ENCODE data around the gene ANXA10.
"Not testable (repeated sequence)": the region's sequence is repeated elsewhere in the genome, so short reads cannot be mapped to it uniquely, and the experiment has no call there.

The ANXA10 gene

DNA sequence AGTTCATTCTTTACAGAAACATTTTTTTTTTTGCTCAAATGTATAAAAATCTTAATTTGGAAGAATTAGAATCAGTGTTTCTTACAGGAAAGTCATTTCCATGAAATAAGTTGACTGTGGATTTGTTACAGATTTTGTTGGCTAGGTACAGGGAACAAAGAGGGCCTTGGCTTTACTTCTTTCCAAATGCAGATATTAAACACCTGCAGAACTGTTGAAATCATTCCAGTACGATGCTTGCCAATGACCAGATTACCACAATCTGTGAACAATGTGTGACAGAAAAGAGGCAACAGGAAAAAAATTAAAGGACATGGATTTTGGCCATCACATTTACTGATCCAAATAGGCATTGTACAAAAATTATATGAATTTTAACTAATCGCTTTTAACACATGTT lies 70.8 kb downstream of the ANXA10 start:
- DNase-seq: no peak

DNA sequence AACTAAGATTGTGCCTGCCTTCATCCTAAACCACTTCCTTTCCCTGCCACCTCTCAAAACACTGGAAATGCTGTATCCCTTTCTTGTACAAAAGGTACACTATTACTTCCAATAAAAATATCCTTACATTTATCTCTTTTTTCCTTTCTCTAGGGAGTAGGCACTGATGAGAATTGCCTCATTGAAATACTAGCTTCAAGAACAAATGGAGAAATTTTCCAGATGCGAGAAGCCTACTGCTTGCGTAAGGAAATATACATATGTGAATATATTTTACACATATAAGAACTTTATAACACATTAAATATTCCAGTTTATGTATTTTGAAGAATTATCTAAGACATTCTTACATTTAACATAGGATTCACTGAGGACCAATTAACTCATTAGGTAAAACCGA lies 71.7 kb downstream of the ANXA10 start:
- DNase-seq: no peak

DNA sequence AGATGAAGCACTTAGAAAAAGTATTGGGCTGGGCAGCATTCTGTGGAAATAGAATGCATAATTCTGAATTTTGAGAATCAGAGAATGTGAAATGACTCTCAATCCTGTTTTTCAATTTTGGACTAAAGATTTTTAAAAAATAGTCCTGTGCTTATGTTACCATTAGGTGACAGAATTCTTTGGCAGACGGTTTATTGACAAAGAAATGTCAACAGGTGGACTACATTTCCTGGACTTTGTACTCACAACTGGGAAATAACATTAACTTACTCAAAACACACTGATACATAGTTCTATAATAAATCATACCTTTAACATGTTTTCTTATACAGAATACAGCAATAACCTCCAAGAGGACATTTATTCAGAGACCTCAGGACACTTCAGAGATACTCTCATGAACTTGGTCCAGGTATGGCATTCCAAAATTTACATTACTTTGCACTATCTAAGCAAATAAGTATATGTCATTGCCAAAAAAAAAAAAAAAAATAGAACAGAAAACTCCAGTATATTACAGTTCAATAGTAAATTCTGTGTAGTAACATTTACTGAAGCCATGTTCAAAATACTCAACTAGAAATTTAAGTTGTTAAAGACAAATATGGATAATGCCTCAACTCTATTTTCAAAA lies 72.7 kb downstream of the ANXA10 start:
- no peak for DNase-seq

DNA sequence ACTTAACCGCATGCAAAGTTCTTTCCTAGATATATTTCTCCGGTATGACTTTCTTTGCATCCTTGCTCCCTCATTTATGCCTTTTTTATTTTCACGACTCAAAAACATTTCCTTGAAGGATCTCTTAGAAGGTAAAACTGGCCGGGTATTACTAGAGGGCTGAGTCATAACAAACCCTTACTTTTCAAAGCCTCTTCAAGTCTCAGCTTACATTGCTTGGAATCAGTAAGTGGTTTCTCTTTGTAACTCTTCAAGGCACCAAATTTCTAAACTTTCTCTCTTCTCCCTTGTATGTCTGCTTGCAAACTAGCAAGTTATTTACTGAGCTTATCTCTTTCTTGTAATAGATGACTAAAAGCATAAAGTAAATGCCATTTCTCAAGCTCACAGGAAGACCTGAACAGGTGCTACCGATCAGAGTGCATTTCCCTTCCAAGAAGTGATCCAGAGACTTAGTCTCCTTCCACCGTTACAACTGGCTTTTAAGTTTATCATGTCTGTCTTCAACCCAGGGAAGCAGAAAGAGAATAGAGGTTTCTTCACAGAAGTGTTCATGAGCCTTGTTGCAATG lies 75.5 kb downstream of the ANXA10 start:
- DNase-seq: no peak

DNA sequence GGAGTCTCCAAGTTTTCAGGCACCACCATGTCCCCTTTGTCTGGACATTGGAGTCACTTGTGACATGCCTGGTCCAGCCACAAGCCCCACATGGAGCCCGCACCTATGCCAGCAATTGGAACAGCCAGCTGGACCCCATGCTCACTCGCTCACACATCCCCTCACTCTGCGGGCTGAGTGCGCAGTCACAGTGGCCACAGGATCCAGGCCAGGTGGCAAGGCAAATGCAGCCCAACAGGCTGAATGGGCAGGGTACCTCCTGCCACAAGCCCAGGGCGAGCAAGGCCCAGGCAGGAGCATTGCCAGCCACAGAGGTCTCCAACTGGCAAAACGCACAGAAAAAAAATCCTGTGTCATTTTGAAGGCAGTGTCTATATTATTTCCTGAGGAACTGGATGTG lies 82.0 kb downstream of the ANXA10 start:
- DNase-seq: no peak

DNA sequence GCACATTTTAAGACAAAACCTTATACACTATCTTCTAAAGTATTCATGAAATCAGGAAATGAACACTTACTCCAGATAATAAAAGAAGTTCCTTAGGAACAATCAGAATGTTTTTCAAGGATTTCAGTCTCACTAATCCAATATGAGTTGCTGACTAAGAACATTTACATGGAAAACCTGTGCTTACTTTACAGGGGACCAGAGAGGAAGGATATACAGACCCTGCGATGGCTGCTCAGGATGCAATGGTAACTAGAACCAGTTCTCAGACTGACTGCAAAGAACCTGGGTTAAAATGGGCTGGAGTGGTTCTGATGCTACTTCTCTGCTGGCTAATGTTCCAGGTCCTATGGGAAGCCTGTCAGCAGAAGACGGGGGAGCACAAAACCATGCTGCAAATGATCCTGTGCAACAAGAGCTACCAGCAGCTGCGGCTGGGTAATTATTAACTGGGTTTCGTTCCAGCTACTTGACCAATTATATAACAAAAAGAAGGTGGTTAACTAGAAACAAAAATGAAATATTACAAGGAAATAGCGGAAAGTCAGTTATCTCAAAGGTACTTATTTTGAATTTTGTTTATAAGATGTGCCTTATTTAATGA lies 85.3 kb downstream of the ANXA10 start:
- no peak for DNase-seq

DNA sequence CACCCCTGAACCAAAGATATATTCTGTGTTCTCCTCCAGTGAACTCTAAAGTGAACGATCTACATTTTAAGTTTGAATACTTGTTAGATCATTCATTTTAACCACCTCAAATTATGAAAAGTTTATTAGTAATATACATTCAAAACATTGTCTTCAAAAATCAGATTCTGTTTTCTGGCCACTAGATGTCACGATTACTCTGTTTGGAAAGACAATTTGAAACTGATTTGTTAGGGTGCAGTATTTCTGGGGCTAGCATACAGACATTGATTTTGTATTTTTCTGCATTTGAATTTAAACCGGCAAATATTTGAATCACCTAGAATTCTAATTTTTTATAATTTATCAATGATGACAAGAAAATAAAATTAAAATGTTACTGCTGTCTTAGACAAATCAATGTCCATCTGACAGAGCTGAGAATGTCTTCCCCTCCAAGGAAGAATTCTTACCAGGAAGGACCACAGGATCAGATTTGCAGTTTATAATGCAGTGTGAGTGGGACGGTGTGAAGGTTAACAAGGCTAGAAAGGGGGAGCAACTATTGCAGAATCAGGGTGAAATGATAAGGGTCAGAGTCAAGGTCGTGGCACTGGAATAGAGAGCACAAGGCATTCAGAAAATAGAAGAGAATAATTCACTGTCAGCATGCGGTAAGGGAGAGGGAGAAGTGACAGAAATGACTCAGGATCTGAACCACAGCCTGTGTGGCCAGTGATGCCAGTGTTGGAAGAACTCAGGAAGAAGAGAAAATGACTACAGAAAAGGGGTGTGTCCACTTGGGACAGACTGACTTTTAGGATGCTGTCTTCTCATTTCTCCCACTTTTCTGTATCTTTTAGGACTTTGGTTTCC lies 91.6 kb downstream of the ANXA10 start:
- no peak for DNase-seq

DNA sequence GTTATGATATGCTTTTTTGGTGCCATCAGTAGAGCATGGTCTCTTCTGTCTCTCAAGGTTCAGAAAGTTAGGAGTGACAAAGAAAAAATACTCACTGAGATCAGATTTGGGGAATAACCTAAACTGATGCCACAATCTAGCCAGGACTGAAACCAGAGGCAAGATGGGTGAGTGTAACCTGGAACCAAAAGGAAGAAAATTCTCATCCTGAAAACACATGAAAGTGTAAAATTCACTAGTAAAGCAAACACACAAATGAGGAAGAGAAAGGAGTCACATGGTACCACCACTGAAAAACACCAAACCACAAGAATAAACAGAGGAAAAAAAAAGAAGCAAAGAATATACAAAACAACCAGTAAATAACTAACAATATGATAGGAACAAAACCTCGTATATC lies 96.4 kb downstream of the ANXA10 start:
- DNase-seq: no peak

DNA sequence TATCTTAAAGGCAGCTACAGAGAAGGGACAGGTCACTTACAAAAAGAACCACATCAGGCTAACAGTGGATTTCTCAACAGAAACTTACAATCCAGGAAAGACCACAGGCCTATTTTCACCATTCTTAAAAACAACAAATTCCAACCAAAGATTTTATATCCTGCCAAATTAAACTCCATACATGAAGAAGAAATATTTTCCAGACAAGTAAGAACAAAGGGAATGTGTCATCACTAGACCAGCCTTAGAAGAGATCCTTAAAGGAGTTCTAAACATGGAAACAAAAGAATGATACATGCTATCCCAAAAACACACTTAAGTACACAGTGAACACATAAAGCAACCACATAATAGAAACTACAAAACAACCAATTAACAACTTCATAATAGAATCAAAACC lies 105.6 kb downstream of the ANXA10 start:
- no peak for DNase-seq

DNA sequence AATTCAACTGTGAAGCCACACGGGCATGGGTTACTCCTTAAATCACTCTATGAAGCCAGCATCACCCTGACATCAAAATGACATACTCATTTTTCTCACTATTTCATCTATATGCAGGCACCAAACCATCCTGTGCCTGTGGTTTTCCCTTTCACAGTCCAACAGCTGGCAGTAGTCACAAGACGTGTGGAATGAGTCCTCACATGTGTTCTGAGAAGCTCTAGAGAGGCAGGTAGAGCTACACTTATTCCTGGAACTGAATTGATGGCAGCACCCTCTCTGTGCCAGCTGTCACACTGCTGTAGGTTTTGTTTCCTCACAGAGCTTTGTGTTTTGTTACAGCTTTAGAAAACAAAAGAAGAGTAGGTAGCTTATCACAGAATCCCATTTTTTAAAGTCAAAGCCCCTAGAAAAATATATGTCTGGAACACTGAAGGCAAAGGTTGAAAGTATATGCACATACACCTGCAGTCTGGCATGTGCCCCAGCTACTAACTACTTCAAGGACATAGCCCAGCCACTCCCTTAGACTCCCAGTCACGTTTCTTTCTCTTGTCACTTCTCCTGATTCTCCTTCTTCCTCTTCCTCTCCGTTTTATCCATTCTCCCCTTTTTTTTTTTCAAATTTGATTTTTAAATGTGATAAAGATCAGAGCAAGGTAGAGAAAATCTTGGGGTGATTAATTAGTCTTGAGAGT lies 107.1 kb downstream of the ANXA10 start:
- DNase-seq: no peak

DNA sequence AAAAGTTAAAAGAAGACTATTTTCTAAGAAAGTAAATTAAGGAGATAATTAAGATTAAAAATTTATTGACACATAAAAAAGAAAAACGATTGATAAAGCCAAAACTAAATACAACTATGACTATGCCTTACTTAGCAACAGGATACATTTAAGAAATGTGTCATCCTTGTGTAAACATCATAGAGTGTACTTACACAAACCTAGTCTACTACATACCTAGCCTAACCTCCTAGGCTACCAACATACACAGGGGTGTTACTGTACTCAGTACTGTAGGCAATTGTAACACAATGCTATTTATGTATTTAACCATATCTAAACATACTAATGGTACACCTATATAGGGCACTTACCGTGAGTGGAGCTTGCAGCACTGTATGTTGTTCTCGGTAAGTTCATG lies 108.3 kb downstream of the ANXA10 start:
- no peak for DNase-seq

DNA sequence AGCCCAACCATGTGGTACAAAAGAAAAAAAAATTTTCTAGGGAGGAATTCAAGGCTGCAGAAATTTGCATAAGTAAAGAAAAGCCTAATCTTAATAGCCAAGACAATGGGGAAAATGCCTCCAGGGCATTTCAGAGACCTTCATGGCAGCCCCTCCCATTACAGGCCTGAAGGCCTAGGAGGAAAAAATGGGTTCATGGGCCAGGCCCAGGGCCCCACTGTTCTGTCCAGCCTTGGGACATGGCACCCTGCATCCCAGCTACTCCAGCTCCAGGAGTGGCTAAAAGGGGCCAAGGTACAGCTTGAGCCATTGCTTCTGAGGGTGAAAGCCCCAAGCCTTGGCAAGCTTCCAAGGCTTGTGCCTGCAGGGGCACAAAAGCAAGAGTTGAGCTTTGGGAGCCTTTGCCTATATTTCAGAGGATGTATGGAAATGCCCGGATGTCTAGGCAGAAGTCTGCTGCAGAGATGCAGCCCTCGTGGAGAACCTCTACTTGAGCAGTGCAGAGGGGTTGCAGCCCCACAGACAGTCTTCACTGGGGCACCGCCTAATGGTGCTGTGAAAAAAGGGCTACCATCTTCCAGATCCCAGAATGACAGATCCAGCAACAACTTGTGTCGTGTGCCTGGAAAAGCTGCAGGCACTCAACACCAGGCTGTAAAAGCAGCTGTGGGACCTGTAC lies 111.0 kb downstream of the ANXA10 start:
- no peak for DNase-seq

DNA sequence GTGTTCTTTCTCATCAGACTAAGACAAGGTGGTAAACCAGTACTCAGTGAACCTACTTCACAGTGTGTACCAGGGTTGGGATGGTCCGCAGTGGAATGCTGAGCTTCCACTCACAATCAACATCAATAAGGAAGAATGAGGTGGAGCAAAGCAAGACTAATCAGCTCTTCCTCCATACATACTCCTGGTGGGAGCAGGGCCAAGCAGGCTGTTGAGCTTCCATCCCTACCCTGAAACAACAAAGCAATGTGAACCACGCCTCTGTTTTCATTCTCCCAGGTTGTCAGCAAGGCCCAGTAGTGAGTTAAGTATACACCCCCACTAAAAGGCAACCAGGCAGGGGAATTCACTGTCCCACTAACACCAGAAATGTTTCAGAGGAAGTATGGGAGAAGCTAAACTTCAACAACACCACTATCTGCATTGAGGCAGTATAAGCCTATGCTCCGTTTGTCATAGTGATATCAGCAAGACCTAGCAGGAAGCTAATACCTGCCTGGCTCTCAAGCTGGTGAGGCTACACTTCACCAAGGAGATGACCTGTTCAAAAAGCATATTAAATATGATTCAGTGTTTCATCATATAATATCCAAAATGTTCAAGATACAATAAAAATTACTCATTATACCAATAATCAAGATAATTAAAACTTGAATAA lies 116.7 kb downstream of the ANXA10 start:
- no peak for DNase-seq

DNA sequence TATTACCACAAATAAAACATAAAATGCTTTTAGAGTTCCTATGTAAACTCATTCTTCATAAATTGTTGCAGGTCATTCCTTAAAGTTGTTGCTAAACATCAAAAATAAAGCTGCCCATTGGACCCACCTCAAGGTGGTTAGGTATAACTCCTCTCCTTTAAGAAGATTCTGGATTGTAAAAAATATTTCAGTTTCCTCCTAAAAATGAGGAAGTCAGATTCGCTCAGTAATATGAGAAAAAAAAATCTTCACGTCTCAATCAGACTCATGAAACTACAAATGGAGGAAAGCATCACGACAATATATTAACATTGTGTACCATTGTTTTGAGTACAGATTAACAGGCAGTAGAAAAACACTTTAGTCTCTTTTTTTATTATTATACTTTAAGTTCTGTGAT lies 120.3 kb downstream of the ANXA10 start:
- DNase-seq: no peak

DNA sequence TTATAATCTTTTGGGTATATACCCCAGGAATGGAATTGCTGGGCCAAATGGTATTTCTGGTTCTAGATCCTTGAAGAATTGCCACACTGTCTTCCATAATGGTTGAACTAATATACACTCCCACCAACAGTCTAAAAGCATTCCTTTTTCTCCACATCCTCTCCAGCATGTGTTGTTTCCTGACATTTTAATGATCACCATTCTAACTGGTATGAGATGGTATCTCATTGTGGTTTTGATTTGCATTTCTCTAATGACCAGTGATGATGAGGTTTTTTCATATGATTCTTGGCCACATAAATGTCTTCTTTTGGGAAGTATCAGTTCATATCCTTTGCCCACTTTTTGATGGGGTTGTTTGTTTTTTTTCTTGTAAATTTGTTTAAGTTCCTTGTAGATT lies 121.2 kb downstream of the ANXA10 start:
- DNase-seq: not testable (repeated sequence)

DNA sequence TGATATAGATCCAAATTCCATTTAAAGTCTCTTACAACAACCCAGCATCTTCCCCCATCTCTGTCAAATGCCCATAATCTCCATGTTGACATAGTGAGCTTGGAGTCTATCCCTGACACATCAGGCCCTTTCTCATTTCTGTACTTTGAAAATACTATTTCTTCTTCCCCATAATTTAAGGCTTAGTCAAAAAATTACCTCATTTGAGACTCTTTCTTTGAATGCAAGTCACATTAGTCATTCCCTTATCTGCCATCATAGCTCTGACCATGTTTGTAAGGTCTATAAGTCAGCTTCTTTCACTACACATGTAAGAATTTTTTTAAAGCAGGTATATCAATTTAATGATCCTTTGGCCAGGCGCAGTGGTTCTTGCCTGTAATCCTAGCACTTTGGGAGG lies 126.3 kb downstream of the ANXA10 start:
- DNase-seq: no peak

DNA sequence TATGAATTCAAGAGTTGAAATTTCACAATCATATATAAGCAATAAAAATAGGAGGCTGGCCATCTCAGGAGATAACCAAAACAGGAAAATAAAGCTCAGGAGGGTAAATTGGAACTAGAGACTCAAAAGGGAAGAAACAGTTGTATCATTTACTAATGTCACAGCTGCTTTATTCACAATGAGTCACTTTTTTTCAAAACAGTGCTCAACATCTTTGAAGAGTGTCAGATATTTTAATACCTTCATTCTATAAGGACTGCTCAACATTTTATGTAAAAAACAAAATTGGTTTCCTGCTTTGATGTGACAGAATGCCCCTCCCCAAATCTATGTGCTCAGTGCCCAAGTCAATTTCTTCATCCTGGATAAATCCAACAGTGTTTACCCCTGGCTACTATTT lies 128.6 kb downstream of the ANXA10 start:
- no peak for DNase-seq

DNA sequence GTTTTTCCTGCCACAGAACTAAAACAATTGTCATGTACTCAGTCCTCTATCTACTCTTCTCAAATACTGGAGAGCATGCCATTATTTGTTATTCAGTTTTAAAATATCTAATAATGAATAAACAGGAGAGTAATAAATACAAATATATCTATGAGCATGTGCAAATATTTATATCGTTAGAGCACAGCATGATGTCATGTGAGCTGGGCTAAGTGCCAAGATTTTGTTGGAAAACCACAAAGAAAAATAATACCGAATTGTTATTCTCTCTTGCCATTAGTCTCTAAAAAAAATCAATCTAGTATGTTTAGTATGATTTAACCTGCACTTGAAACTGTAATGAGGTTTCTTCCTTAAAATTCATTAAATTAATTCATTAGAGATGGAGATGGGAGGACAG lies 129.0 kb downstream of the ANXA10 start:
- no peak for DNase-seq
